Mammary epithelial cell (primary cell): Measurements from ENCODE around the gene CACNA1E.

ENCODE experiments used
- EZH2 ChIP-seq: IDR thresholded peaks from 2 replicates; pipeline ENCODE4 v1.6.1; 2012; ENCODE audit warnings: low read length, inconsistent platforms, borderline replicate concordance
- TF ChIP-seq, protein P1 (sequence below), 2 donors: IDR thresholded peaks in 1 of 2; conservative IDR thresholded peaks in 1 of 2; 2 replicates each; pipeline ENCODE4 v1.5.1; 2011 to 2012; ENCODE audit warnings: inconsistent platforms in 2 of 2, low read length in 2 of 2, mild to moderate bottlenecking in 2 of 2, control low read depth in 1 of 2, low read depth in 1 of 2; ENCODE audit not compliant: insufficient read depth in 1 of 2; ENCODE audit errors: extremely low read depth in 1 of 2

- TF ChIP-seq, protein P1, sequence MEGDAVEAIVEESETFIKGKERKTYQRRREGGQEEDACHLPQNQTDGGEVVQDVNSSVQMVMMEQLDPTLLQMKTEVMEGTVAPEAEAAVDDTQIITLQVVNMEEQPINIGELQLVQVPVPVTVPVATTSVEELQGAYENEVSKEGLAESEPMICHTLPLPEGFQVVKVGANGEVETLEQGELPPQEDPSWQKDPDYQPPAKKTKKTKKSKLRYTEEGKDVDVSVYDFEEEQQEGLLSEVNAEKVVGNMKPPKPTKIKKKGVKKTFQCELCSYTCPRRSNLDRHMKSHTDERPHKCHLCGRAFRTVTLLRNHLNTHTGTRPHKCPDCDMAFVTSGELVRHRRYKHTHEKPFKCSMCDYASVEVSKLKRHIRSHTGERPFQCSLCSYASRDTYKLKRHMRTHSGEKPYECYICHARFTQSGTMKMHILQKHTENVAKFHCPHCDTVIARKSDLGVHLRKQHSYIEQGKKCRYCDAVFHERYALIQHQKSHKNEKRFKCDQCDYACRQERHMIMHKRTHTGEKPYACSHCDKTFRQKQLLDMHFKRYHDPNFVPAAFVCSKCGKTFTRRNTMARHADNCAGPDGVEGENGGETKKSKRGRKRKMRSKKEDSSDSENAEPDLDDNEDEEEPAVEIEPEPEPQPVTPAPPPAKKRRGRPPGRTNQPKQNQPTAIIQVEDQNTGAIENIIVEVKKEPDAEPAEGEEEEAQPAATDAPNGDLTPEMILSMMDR (conservative IDR thresholded peaks at IDR 0.05 in 1 of 2, IDR thresholded peaks at IDR 0.05 in 1 of 2; ENCODE audit: extremely low read depth in 1 of 2, insufficient read depth in 1 of 2, low read depth in 1 of 2, low read length in 2 of 2), result no peak
- TF ChIP-seq EZH2, result no peak
These were observed 292.7 kb downstream of the CACNA1E start for GRCh38 chr1:181776044-181776443.
